Measurements from ENCODE around the gene ACSL5. TPM values are rescaled to one million over a fixed set of nuclear protein-coding genes. Genes with fewer than 3 reads are reported as not detected.

ACSL5 gene
- polyA plus RNA-seq, 1 of the 3 experiments (the other 2 are of a cell fraction): 0.08 TPM

GRCh38 chr10:112360308-112361270 lies 13.3 kb upstream of the ACSL5 start:
- Histone ChIP-seq H3K9me3 (no peaks in the 10 kb centered on the region), H3K9ac (no peak overlapping the region), H3K27me3 (ENCODE audit: insufficient read depth) (no peaks in the 10 kb centered on the region), H3K36me3 (replicated peaks in 1 of 2; ENCODE audit: control insufficient read depth in 1 of 2, insufficient read depth in 2 of 2, low read length in 1 of 2) (no peaks in the 10 kb centered on the region), H3K27ac (ENCODE audit: low read depth in 2 of 2, low read length in 1 of 2) (no peak overlapping the region), H2AFZ (ENCODE audit: low read depth) (no peak overlapping the region), H3K79me2 (ENCODE audit: insufficient read depth) (no peaks in the 10 kb centered on the region), H3K4me3 (ENCODE audit: low read depth in 2 of 2, low read length in 1 of 2) (no peak overlapping the region), H3K9me2 (no peaks in the 10 kb centered on the region), H3F3A (replicated peaks; ENCODE audit: insufficient read depth) (no peaks in the 10 kb centered on the region), H3K4me2 (no peak overlapping the region), H3K4me1 (ENCODE audit: control insufficient read depth in 1 of 2, insufficient read depth in 2 of 2, low read depth in 1 of 2, low read length in 1 of 2) (no peaks in the 10 kb centered on the region; a peak in 2 of 4 replicates), H4K20me1 (ENCODE audit: insufficient read depth) (no peaks in the 10 kb centered on the region)
- CTCF ChIA-PET: interaction anchor here (1.1 to 1.3 kb wide), 2 partner anchors 11 to 15 kb away, joined by 3 to 4 read pairs; no protein-coding TSS in a partner anchor
- DNase-seq: no peak
- no peak for TF ChIP-seq EZH2phosphoT487 (IDR thresholded peaks at IDR 0.05; ENCODE audit: borderline replicate concordance, low read depth)
- no peak for TF ChIP-seq IRF3 (IDR thresholded peaks at IDR 0.05; ENCODE audit: low read depth, low read length)
- no peak for TF ChIP-seq MXI1 (IDR thresholded peaks at IDR 0.05; ENCODE audit: low read depth, low read length)
- TF ChIP-seq YY1 (IDR thresholded peaks at IDR 0.05; ENCODE audit: low read depth): no peak
- TF ChIP-seq GATA2 (CRISPR knock-in tag; IDR thresholded peaks at IDR 0.05): no peak
- POLR2A ChIA-PET: no interaction called here
- 58% methylated on average over 13 of the region's 13 CpGs for WGBS (ENCODE audit: low lambda C conversion rate)

- CTCF ChIA-PET: interaction anchor here (1.1 to 1.3 kb wide), 2 partner anchors 17 to 223 kb away, joined by 3 to 4 read pairs; no protein-coding TSS in a partner anchor
- no peaks in the 10 kb centered on the region; a peak in 2 of 4 replicates for H3K4me1 ChIP-seq (ENCODE audit: control insufficient read depth in 1 of 2, insufficient read depth in 2 of 2, low read depth in 1 of 2, low read length in 1 of 2)
- H3K9me2 ChIP-seq: no peaks in the 10 kb centered on the region
- H3F3A ChIP-seq (replicated peaks; ENCODE audit: insufficient read depth): no peaks in the 10 kb centered on the region
- H3K9ac ChIP-seq: no peak overlapping the region
- H3K27me3 ChIP-seq (ENCODE audit: insufficient read depth): no peaks in the 10 kb centered on the region
- no peaks in the 10 kb centered on the region for H3K36me3 ChIP-seq (replicated peaks in 1 of 2; ENCODE audit: control insufficient read depth in 1 of 2, insufficient read depth in 2 of 2, low read length in 1 of 2)
- TF ChIP-seq FOXJ3 (CRISPR knock-in tag; IDR thresholded peaks at IDR 0.05) (no peak), FOSL2 (IDR thresholded peaks at IDR 0.05; ENCODE audit: borderline replicate concordance, low read depth) (no peak), TEAD4 (IDR thresholded peaks at IDR 0.05; ENCODE audit: borderline replicate concordance, insufficient read depth) (no peak), ZBTB33 (IDR thresholded peaks at IDR 0.05; ENCODE audit: borderline replicate concordance, low read depth) (no peak), YY1 (IDR thresholded peaks at IDR 0.05; ENCODE audit: low read depth) (no peak), GABPA (IDR thresholded peaks at IDR 0.05; ENCODE audit: low read depth) (no peak), MXI1 (IDR thresholded peaks at IDR 0.05; ENCODE audit: low read depth, low read length) (no peak), REST (IDR thresholded peaks at IDR 0.05; ENCODE audit: low read depth, low read length) (no peak), TCF12 (IDR thresholded peaks at IDR 0.05) (no peak), EP300 (IDR thresholded peaks at IDR 0.05; ENCODE audit: borderline replicate concordance in 1 of 2, low read depth in 1 of 2, low read length in 1 of 2) (no peak), JUND (IDR thresholded peaks at IDR 0.05) (no peak), RFX5 (IDR thresholded peaks at IDR 0.05; ENCODE audit: low read length) (no peak)
- 58% methylated on average over 6 of the region's 6 CpGs for WGBS (ENCODE audit: low lambda C conversion rate)
- no peak for DNase-seq
- H2AFZ ChIP-seq (ENCODE audit: low read depth): no peak overlapping the region; the same call in 1 of the 2 replicates
- H3K9me3 ChIP-seq: no peaks in the 10 kb centered on the region
- H3K4me2 ChIP-seq: no peak overlapping the region
- no peak overlapping the region for H3K27ac ChIP-seq (ENCODE audit: low read depth in 2 of 2, low read length in 1 of 2)
- H4K20me1 ChIP-seq (ENCODE audit: insufficient read depth): no peaks in the 10 kb centered on the region
- no peak overlapping the region for H3K4me3 ChIP-seq (ENCODE audit: low read depth in 2 of 2, low read length in 1 of 2)
- POLR2A ChIA-PET: no interaction called here
- no peaks in the 10 kb centered on the region for H3K79me2 ChIP-seq (ENCODE audit: insufficient read depth)
Measured at GRCh38 chr10:112361951-112362751, 11.8 kb upstream of the ACSL5 start.
